ENCODE results near the gene RBM12.

Gene RBM12

GRCh38 chr20:35619196-35620095, 45.3 kb downstream of the RBM12 start:
- peak; percentile 88 for DNase-seq

- DNase-seq, result peak; percentile 48
These were observed 46.2 kb downstream of the RBM12 start for GRCh38 chr20:35618263-35619131.

- peak; percentile 76 for DNase-seq
These were observed 47.1 kb downstream of the RBM12 start for GRCh38 chr20:35617397-35618262.

GRCh38 chr20:35616465-35617396, 48.0 kb downstream of the RBM12 start:
- peak; percentile 88 for DNase-seq

- peak; percentile 100 for DNase-seq
These were observed 48.8 kb downstream of the RBM12 start, which contains the start of gene SPAG4 for GRCh38 chr20:35615667-35616464. SPAG4 (plus strand) TSS chr20:35615829; CDS start chr20:35616004, 175 bp downstream.

GRCh38 chr20:35611482-35611881, 53.2 kb downstream of the RBM12 start:
- DNase-seq, result peak; percentile 83

GRCh38 chr20:35610833-35611427, 53.8 kb downstream of the RBM12 start:
- DNase-seq, result no peak

- peak; percentile 75 for DNase-seq
These were observed 57.5 kb downstream of the RBM12 start for GRCh38 chr20:35607003-35607735.

- DNase-seq, result no peak
These were observed 58.6 kb downstream of the RBM12 start for GRCh38 chr20:35606127-35606526.

- peak; percentile 40 for DNase-seq
These were observed 60.3 kb downstream of the RBM12 start for GRCh38 chr20:35604449-35604747.

- no peak for DNase-seq
These were observed 60.8 kb downstream of the RBM12 start for GRCh38 chr20:35603695-35604448.

- DNase-seq, result no peak
These were observed 61.7 kb downstream of the RBM12 start for GRCh38 chr20:35602851-35603495.

- DNase-seq, result no peak
These were observed 62.7 kb downstream of the RBM12 start for GRCh38 chr20:35601990-35602389.

GRCh38 chr20:35600993-35601973, 63.4 kb downstream of the RBM12 start:
- peak; percentile 84 for DNase-seq

GRCh38 chr20:35600176-35600992, 64.3 kb downstream of the RBM12 start:
- no peak for DNase-seq

GRCh38 chr20:35599776-35600120, 65.0 kb downstream of the RBM12 start:
- no peak for DNase-seq

Measured in RPMI8226 (cell line).